ENCODE results near the gene HOOK1.

HOOK1 gene

DNA sequence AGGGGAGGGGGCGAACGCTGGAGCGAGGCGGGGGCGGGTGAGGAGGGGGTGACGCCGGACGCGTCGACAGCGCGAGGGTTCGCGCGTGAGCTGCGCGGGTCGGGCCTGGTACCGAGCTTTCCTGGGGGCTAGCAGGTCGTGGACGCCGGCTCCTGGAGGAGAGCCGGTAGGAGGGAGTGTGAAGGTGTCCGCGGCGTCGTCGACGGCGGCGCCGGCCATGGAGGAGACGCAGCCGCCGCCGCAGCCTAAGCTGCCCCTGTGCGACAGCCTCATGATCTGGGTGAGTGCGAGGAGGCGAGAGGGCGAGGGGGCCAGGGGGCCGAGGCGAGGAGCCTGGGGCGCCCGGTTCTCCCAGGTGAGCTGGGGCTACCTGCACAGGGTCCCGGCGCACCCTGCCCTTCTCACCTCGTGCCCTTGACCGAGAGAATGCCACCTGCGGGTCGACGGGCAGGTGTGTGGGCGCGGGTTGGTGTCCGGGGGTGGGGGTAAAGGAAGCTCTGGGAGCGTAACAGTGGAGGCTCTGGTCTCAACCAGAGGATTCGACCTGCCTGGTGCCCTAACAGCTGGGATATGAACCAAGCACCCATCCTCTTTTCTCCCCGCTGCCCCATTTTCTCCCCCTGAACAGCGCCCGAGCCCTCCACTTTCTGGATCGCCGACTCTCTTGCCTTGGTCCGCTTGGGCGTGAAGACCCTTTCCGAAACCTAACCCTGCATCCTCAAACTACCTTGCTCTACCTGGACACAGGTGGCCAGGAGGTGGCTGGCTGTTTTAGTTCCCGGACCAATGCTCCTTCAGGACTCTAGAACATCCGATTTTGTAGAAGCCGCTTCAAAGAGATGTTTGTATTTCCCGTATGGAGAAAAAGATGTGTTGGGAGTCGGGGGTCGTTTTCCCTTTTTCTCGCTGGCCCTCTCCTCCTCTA is at the start of gene HOOK1:
Gene HOOK1 (plus strand): TSS at position 49 of the 925 bp plus-strand sequence. CDS start 169 bp downstream, at position 218.
- no peak for DNase-seq (ENCODE audit: low read depth in 2 of 2)

DNA sequence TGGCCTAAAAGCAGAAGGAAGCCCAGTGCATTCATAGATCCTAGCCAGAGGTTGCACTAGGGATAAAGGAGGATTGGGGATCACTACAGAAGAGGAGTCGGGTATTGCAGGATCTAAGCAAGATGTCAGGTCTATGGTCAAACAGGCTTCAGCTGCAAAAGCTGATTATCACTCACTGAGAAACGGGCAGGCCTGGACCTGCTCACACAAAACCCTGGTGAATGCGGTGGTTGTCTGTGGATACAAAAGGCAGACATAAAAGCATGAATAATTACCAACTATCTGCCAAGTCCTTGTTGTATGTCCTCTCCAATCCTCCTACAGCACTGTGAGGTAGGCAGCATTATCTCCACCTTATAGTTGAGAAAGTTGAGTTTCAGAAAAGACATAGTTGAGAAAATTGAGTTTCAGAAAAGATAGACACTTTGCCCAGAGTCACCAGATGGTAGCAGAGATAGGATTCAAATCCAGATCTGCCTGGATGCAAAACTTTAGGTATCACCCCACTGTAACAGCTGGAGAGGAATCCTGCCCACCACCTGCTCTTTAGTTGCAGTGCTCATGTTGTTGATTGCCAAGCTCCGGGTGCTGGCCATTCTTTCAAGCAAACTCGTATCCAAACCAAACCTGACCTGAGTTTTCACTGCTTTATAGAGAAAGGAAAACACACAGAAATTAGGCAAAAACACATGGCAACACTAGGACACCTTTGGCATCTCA is 49.6 kb upstream of the HOOK1 start:
- DNase-seq (ENCODE audit: low read depth in 2 of 2): no peak

DNA sequence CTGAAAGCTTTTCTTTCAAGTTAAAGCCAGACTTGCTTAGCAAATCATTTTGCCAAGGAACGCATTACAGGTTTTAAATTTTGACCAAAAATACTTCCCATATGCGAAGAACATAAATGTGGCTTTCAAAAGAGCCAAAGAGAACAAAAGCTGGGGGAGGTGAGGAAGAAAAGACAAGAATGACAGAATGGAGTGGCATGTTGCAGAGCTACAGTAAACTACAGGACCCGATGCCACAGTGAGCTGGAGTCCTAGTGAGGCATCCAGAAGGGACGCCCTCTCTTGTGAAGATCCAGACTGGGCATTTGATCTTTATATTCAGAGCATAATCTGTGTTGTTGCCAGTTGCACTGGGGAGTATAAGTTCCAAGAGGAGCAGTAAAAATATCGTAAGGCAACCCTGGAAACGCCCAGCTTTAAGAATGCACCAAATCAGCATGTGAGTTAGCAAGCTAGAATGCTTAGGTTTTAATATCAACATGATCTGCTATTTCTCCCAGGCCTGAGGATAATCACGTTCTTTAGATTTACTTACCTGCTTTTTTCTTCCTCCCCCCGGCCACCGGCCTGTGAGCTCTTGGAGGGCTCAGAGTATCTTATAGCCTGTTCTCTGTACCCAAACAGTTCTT is 48.4 kb upstream of the HOOK1 start:
- no peak for DNase-seq (ENCODE audit: low read depth in 2 of 2)

DNA sequence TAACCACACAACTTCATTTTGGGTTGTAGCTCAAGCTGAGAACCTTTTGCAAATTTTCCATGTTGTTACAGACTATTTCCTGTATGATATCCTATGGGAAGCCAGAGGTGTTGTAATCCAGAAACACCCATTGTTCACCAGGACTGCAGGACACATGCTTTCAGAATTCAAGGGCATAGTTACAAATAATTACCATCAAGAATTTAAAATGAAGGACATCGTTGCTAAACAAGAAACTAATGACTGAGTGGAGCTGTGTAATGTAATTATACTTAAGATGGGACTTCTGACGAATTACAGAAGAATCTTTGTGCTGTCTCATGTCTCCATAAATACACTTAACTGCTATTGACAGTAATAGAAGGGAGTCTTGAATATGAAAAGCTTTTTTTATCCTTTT is 47.6 kb upstream of the HOOK1 start:
- no peak for DNase-seq (ENCODE audit: low read depth in 2 of 2)

DNA sequence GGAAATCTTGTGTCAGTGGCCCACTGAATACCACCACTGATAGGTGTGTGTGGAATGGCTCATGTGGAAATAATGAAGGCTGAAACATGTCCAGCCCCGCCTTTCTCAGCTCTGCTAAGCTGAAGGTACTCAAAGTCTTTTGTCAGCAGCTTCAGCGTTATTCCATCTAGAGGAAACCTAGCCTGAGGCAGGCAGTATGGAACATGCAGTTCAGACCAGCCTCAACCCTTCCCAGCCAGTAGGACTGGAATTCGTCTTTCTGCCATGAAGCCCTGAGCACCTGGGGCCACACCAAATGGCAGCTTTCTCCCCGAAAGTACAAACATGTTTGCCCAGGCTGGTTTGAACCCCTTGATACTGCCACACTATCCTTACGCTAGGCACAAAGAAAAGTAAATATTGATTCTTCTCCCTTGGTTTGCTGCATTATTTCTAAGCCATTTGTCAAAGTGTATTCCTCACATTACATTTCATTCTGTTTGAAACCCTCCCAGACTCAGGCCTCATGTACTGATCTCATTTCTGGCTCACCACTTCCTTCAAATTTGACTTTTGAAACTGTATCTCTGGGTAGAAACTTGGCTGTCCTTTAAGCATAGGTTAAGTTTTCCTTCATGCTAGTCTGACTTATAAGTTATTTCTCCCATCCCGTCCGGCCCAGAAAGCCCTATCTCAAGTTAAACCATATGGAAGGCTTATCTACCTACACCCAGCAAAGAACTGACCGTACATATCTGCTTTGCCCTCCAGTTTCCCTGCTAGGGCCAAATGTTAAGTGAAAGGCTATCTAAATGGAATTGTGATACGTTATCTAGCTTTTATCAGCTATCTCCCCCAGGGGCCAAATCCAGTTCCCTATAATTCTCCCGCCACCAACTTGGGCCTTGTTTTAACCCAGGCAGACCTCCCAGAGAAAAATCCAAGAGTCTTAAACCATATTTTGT is 45.7 kb upstream of the HOOK1 start:
- DNase-seq (ENCODE audit: low read depth in 2 of 2): no peak

DNA sequence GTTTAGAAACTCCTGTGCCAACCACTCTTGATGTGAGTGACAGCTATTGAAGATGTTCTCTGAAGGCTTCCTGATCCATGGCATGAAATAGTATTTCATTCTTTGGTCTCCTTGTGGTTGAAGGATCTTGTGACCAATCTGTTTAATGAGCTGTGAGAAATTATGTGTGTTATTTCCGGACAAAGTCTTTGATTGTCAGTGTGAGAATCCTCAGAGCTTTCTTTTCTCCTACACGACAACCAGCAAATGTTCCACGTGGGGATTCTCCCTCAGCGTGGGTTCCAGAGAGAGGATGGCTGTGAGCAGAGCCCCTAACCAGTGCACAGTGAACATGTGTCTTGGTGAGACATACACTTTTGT is 45.0 kb upstream of the HOOK1 start:
- no peak for DNase-seq (ENCODE audit: low read depth in 2 of 2)

DNA sequence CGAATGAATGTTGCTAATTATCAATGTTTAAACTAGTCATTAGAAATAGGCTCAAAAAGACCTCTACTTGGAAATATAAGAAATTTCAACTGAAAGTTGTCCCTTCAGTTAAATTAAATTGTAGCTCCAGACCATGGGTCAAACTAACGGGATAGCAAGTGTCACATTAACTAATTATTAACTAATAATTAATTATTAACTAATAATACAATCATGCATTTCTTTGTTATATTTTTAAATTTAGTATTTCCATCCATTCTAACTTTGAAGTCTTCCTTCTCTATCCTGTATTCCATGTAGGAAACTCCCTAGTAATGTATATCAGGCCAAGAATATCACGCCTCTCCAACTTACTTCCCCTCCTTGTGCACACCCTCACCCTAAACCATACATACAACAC is 43.4 kb upstream of the HOOK1 start:
- DNase-seq (ENCODE audit: low read depth in 2 of 2): no peak

DNA sequence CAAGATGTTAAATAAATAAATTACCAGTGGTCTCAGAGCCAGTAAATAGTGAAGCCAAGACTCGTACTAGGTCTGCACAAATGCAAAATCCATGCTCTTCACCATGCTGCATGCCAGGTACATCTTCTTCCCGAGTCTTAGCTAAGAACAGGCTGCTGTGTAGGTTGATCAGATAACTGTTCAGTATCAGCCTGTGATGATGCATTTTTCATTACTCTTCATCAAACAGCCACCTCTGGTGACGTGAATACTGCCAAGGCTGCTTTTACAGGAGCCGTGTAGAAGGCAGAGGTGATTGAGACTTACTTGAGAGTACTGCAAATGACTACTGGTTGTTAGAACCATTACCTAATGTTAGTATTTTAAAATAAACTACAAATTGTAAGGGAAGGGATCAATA is 39.3 kb upstream of the HOOK1 start:
- DNase-seq (ENCODE audit: low read depth in 2 of 2): no peak

DNA sequence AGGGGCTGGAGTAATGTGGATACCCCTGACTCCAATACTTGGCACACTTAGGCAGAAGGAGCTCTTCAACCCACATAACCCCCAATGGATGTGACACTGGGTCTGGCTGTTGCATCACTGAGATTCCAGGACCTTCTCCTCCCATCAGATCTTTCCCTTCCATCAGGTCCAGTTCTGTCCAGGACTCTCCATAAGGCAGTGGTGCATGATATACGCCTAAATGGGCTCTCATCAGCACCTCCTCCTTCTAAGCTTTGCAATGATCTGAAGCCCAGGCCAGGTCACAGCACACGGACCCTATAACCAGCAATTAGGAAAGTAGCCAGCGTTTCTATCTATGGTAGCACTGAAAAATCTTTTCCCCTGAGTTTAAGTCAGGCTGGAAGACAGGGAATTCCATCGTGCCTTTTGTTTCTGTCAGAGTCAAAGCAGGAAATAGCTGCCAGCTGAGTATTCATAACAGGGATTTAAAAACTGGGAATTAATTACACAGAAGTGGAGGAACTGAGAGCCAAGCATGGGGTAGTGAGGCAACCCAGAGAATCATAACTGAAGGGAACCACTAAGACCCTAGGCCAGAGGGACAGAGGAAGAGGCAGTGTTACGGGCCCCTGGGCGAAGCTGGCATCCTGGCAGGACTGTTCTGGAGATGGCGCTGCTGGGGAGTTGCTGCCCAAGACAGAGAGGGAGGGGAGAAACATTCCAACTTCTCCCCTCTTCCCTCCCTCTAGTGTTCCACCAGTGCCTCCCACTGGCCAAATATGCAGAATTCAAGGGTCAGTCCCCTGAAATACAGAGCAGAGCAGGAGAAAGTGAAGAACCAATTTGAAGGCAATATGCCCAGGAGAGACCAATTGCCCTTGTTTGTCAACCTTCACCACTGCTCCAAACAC is 37.5 kb upstream of the HOOK1 start:
- DNase-seq (ENCODE audit: low read depth in 2 of 2): peak; percentile 29 to 30

DNA sequence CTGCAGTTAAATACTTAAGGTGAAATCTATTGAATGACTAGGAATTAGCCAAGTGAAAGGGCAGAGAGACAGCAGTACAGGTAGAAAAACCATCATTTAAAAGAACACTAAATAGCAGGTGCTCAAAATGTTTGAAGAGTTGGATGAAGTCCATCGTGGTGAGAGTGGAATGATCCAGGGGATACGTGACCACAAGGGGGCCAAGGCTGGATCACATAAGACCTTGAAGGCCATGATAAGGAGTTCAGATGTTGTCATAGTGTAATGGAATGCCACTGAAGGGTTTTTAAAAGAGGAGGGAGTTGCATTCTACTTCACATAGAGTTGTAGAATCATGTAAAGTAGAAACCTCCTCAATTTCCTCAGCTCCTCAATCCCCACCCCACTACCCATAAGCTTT is 34.8 kb upstream of the HOOK1 start:
- DNase-seq (ENCODE audit: low read depth in 2 of 2): no peak

DNA sequence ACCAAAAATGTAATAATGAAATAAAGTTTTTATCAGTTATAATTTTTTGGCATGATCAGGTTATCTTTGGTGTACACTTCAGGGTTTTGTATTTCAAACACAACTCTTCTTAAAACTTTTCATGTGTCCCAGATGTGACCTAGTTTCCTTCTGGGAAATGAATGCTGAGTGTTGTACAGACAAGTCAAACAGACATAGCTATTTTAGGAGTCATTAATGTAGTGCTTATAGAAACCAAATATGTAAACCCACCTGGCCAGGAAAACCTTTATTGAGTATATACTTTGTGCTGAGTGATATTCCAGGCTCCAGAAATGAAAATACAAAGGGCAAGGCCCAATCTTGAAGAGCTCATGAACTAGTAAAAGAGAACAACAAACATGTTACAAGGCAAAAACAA is 25.9 kb upstream of the HOOK1 start:
- no peak for DNase-seq (ENCODE audit: low read depth in 2 of 2)

DNA sequence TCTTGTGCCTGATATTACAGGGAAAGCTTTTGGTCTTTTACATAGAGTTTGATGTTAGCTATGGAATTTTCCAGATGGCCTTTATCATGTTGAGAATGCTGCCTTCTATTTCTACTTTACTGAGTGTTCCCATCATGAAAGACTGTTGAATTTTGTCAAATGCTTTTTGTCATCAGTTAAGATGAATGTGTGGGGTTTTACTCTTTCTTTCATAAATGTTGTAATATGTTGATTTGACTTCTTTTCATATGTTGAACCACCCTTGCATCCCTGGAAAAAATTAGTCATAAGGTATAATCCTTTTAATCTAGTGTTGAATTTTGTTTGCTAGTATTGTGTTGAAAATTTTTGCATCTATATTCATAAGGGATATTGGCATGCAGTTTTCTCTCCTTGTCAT is 16.1 kb upstream of the HOOK1 start:
- no peak for DNase-seq (ENCODE audit: low read depth in 2 of 2)

DNA sequence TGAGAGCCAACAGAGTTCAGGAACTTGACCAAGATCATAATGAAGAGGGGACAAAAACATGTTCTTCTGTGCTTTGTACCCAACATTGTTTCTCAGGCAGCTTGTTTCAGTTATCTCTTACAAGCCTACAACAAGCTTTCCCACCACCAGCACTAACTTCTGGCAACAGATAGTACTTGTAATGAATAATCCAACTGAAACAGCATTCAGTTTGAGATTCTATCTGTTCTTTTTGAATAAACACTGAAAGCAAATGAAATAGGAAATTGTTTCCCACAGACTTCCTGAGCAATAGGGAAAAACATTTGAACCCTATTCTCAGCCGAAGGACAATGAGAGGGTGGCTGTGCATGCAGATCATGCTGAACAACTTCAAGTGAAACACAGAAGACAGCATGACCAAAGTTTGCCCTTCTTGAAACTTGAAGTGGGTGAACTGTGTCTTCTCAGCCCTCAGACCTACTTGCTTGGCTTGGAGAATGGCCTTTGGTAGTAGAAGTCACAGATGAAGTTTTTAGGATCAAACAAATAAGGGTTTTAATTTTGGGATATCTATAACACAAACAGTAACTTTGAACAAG is 11.2 kb upstream of the HOOK1 start:
- no peak for DNase-seq (ENCODE audit: low read depth in 2 of 2)

DNA sequence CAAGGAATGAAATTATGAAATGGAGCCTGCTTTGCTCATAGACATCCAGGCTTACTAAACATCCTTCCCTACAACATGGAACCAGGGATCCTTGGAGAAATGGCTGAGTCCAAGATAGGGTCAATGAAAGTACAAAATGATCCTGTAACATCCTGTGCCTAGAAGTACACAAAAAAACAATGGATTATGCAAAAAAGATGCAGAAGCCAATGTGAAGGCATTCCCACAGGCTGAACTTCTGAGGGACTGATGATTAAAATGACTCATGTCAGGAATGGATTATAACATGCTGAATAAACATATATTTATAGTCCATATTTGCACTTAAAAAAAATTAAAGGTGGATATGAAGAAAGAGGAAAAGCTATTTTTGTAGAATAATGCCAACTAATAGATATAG is 10.4 kb upstream of the HOOK1 start:
- no peak for DNase-seq (ENCODE audit: low read depth in 2 of 2)

DNA sequence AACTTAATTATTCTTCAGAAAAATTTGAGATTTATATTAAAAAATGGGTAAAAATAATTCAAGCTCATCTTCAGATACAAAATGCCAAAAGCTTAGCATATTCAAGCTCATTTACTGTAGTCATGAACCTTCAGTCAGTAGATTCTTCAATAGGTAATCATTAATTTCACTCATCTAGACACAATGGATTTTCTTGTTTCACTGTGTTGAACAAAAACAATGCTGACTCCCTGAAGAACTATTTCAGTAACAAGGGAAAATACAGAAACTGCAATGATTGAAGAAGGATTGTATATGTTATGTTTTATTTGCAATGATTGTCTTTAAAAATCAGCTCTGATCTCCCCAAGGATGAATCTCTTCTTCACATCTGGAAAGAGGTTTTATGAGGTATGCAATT is 9.2 kb upstream of the HOOK1 start:
- DNase-seq (ENCODE audit: low read depth in 2 of 2): no peak

DNA sequence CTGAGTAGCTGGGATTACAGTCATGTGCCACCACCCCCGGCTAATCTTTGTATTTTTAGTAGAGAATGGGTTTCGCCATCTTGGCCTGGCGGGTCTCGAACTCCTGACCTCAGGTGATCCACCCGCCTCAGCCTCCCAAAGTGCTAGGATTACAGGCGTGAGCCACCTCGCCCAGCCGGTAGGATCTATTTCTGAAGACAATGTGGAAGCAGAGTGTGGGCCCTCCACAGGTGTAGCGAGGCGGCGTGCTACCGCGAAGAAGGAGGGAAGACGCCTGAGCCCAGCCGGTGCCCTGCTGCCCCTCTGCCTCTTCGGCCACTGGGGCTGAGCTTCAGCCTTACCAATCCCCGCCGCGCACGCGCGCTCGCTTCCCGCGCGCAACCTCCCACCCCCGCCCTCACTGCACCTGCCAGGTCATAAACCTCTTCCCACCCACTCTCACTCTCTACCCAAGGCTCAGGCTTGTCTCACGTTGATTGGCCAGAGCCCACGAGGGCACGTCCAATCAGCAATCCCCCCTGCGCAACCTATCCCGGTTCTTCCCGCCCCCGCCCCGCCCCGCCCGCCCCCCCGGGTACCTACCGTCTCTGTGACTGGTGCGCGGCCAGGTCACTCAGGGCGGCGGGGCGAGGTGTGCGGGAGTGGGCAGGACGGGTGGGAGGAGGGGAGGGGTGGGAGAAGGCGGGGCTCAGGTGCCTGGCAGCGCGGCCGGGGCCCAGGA is 409 bp upstream of the HOOK1 start:
- DNase-seq (ENCODE audit: low read depth in 2 of 2): no peak

DNA sequence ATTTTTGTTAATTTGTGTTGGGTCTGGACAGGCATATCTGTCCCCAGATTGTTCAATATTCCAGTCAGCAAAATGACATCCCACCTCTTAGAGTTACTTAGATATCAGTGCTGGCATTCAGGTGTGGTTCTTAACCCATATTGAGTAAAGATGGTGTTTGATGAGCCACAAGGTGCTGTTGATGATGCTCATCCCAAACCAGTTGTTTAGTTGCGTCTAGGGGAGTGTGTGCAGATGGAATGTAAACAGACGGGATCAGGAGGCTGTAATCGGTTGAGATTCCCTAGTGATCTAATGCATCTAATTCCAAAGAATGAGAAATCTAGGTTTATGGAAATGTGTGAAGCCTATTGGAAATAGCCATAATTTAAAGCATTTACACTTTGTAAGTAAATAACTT is 1.1 kb downstream of the HOOK1 start:
- no peak for DNase-seq (ENCODE audit: low read depth in 2 of 2)

DNA sequence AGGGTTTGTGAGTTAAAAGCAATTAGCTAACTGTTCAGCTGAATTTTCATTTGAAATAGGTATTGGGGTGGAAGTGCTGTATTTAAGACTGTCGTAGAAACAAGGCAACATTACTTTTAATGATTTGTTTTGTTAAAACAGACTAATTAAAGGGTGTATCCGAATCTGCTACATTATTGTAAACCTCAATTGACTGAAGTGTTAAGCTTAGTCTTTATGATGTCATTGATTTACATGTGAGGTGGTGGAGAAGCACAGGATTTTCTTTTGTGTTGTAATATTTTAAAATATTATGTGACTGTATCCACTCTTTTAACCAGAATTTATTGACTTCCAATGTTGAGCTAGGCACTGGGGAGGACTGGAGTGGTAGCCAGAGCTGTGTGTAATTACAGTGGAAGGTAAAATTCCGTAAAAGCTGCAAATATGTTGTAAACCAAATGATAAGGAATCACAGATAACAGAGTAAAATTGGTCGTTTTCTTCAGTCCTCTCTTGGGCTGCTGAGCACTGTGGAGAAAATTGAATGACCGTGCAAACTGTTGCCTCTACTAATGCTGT is 1.6 kb downstream of the HOOK1 start:
- DNase-seq (ENCODE audit: low read depth in 2 of 2): no peak
